Ascending aorta (tissue), 2 donors: ENCODE results near the gene ZNF615. TPM values are rescaled to one million over a fixed set of nuclear protein-coding genes. Genes with fewer than 3 reads are reported as not detected.
"Not testable (repeated sequence)": the region's sequence is repeated elsewhere in the genome, so short reads cannot be mapped to it uniquely, and the experiment has no call there.

Experiments
- DNase-seq, 2 donors: peaks; one replicate each; pipeline ENCODE4 v3.0.0-alpha.2; 2019; ENCODE audit warnings: low spot score in 2 of 2
- H3K27ac ChIP-seq, 2 donors: fragments of 200-600 bp; sonication (generic); one replicate each; pipeline ENCODE4 v1.5.1; 2016 to 2017; ENCODE audit warnings: mild to moderate bottlenecking in 1 of 2
- H3K27me3 ChIP-seq: fragments of 200-600 bp; sonication (generic); one replicate; pipeline ENCODE4 v1.5.1; 2017
- H3K36me3 ChIP-seq, 2 donors: fragments of 200-600 bp; sonication (generic); one replicate each; pipeline ENCODE4 v1.5.1; 2016
- H3K4me1 ChIP-seq, 2 donors: fragments of 200-600 bp; sonication (generic); one replicate each; pipeline ENCODE4 v1.5.1; 2016 to 2017; ENCODE audit warnings: mild to moderate bottlenecking in 1 of 2
- H3K4me3 ChIP-seq, 2 donors: fragments of 200-600 bp; sonication (generic); one replicate each; pipeline ENCODE4 v1.5.1; 2016 to 2017; ENCODE audit warnings: mild to moderate bottlenecking in 1 of 2
- H3K9me3 ChIP-seq, 2 donors: fragments of 200-600 bp; sonication (generic); one replicate each; pipeline ENCODE4 v1.5.1; 2016
- CTCF ChIP-seq, 3 experiments: fragments of 200-600 bp in 2 of 3; fragments of 450-650 bp in 1 of 3; sonication (generic) in 2 of 3; IDR thresholded peaks; one replicate each; pipeline ENCODE4 v1.5.1; 2016 to 2019; ENCODE audit warnings: antibody characterized with exemption in 3 of 3, mild to moderate bottlenecking in 1 of 3, moderate library complexity in 1 of 3
- intact Hi-C: fragments of 100-400 bp; cut with DNase I; formaldehyde crosslinking; loops from one replicate; pipeline ENCODE4 v1.15.1; 2023
- total RNA-seq: library from RNA; depleted of rRNA; stranded (reverse); fragments of >200 nt; gene quantifications from one replicate; pipeline ENCODE4 v1.1.0, GENCODE V29; 2016

ZNF615 gene
- total RNA-seq, 1 donor from 2014 or later = 11.7 TPM

DNA sequence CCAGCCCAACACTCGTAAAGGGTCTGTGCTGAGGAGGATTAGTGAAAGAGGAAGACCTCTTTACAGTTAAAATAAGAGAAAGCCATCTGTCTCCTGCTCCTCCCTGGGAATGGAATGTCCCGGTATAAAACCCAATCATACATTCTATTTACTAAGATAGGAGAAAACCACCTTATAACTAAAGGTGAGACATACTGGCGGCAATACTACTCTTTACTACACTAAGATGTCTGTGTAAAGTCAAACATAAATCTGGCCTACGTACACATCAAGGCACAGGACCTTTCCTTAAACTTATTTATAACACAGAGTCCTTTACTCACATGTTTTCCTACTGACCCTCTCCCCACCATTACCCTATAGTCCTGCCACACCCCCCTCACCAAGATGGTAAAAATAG is 24.6 kb downstream of the ZNF615 start:
- H3K4me1 ChIP-seq = peaks cover 0 to 5% of the 10 kb centered on the region in 2 donors
- TF ChIP-seq CTCF (IDR thresholded peaks at IDR 0.05) = no peak
- no peaks in the 10 kb centered on the region for H3K27me3 ChIP-seq
- intact Hi-C loops = no loop called here
- peaks cover 63 to 81% of the 10 kb centered on the region in 2 donors for H3K9me3 ChIP-seq
- H3K4me3 ChIP-seq = no peak overlapping the region
- H3K27ac ChIP-seq = no peak overlapping the region
- no peak for DNase-seq
- peaks cover 27 to 47% of the 10 kb centered on the region in 2 donors for H3K36me3 ChIP-seq

- H3K4me1 ChIP-seq, H3K27ac ChIP-seq, H3K27me3 ChIP-seq, intact Hi-C loops, DNase-seq, H3K4me3 ChIP-seq: not testable (repeated sequence)
- Histone ChIP-seq H3K36me3 (peaks cover 32 to 68% of the 10 kb centered on the region in 2 donors), H3K9me3 (peaks cover 70 to 90% of the 10 kb centered on the region in 2 donors)
Measured at GRCh38 chr19:51980926-51981325, 27.1 kb downstream of the ZNF615 start.

- no peak overlapping the region for H3K4me3 ChIP-seq
- intact Hi-C loops = no loop called here
- TF ChIP-seq CTCF (IDR thresholded peaks at IDR 0.05) = no peak
Measured at GRCh38 chr19:51980116-51980736, 27.8 kb downstream of the ZNF615 start.

GRCh38 chr19:51978882-51979281 is 29.1 kb downstream of the ZNF615 start:
- no peak for DNase-seq
- TF ChIP-seq CTCF (IDR thresholded peaks at IDR 0.05) = no peak
- no peak overlapping the region for H3K27ac ChIP-seq
- peaks cover 45 to 78% of the 10 kb centered on the region in 2 donors for H3K36me3 ChIP-seq
- H3K27me3 ChIP-seq = no peaks in the 10 kb centered on the region
- peaks cover 90 to 100% of the 10 kb centered on the region in 2 donors for H3K9me3 ChIP-seq
- intact Hi-C loops = no loop called here
- no peaks in the 10 kb centered on the region for H3K4me1 ChIP-seq
- H3K4me3 ChIP-seq = no peak overlapping the region

More at GRCh38 chr19:51980116-51980736, 27.8 kb downstream of the ZNF615 start:
- no peak overlapping the region for H3K27ac ChIP-seq
- H3K9me3 ChIP-seq = peaks cover 77 to 97% of the 10 kb centered on the region in 2 donors
- no peaks in the 10 kb centered on the region for H3K27me3 ChIP-seq
- DNase-seq = no peak
- peaks cover 0 to under 1% of the 10 kb centered on the region in 2 donors for H3K4me1 ChIP-seq
- H3K36me3 ChIP-seq = peaks cover 32 to 69% of the 10 kb centered on the region in 2 donors

DNA sequence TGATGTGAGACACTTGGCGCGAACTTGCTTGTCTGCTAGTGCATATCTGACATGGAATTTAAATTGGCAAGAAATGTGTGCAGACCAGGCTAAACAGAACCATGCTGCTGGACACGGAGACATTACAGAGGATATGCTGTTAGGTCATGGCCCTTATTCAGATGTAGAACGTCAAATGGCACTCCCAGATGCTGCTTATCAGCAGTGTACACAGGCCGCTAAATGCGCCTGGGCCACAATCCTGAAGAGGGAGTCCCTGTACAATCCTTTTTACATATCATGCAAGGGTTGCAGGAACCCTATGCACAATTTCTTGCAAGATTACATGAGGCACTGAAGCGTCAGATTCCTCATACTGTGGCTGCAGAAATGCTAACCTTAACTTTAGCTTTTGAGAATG is 30.7 kb downstream of the ZNF615 start:
- Histone ChIP-seq H3K27ac (no peak overlapping the region), H3K27me3 (no peaks in the 10 kb centered on the region), H3K36me3 (peaks cover 60 to 89% of the 10 kb centered on the region in 2 donors), H3K9me3 (peaks cover 90 to 100% of the 10 kb centered on the region in 2 donors), H3K4me3 (no peak overlapping the region), H3K4me1 (no peaks in the 10 kb centered on the region)
- no peak for DNase-seq
- intact Hi-C loops = no loop called here
- no peak for TF ChIP-seq CTCF (IDR thresholded peaks at IDR 0.05)

- Histone ChIP-seq H3K4me1 (no peaks in the 10 kb centered on the region), H3K36me3 (peaks cover 63 to 91% of the 10 kb centered on the region in 2 donors), H3K9me3 (peaks cover 90 to 100% of the 10 kb centered on the region in 2 donors), H3K27me3 (no peaks in the 10 kb centered on the region), H3K27ac (no peak overlapping the region), H3K4me3 (no peak overlapping the region)
- TF ChIP-seq CTCF (IDR thresholded peaks at IDR 0.05) = no peak
- intact Hi-C loops = no loop called here
- no peak for DNase-seq
Measured at GRCh38 chr19:51976852-51977251, 31.2 kb downstream of the ZNF615 start.

- Histone ChIP-seq H3K9me3 (peaks cover 90 to 100% of the 10 kb centered on the region in 2 donors), H3K36me3 (peaks cover 68 to 91% of the 10 kb centered on the region in 2 donors)
- H3K4me3 ChIP-seq, intact Hi-C loops, H3K27ac ChIP-seq, H3K27me3 ChIP-seq, H3K4me1 ChIP-seq, DNase-seq: not testable (repeated sequence)
Measured at GRCh38 chr19:51975787-51976186, 32.2 kb downstream of the ZNF615 start.
